Keratinocyte (primary cell): ENCODE results near the gene TSPAN7. TPM values are rescaled to one million over a fixed set of nuclear protein-coding genes. Genes with fewer than 3 reads are reported as not detected.

ENCODE experiments used
- DNase-seq: peaks from one replicate; pipeline ENCODE4 v3.0.0-alpha.2; 2011; ENCODE audit warnings: low read depth, missing footprints, low spot score
- FAIRE-seq: peaks from 2 replicates; lab custom pipeline; 2011; peaks lifted over from hg19 to GRCh38; lab: Jason Lieb, UNC
- H2AFZ ChIP-seq: 2 replicates; pipeline ENCODE4 v1.6.0; 2012; ENCODE audit warnings: low read length, control low read depth, inconsistent platforms; ENCODE audit not compliant: control insufficient read depth
- H3K27ac ChIP-seq: 2 replicates; pipeline ENCODE4 v1.5.1; 2011; ENCODE audit warnings: low read length; ENCODE audit not compliant: control insufficient read depth, insufficient read depth
- H3K27me3 ChIP-seq: 3 replicates; pipeline ENCODE4 v1.6.0; 2011; ENCODE audit warnings: low read length; ENCODE audit not compliant: control insufficient read depth, insufficient read depth; ENCODE audit errors: extremely low read depth
- H3K36me3 ChIP-seq, 2 experiments: 2 replicates in 1 of 2; 3 replicates in 1 of 2; pipeline ENCODE4 v1.5.1; 2011; ENCODE audit warnings: low read length in 2 of 2, mild to moderate bottlenecking in 1 of 2; ENCODE audit not compliant: control insufficient read depth in 2 of 2, insufficient read depth in 2 of 2; ENCODE audit errors: extremely low read depth in 1 of 2
- H3K4me1 ChIP-seq: 3 replicates; pipeline ENCODE4 v1.5.1; 2011; ENCODE audit warnings: low read length; ENCODE audit not compliant: control insufficient read depth, insufficient read depth; ENCODE audit errors: extremely low read depth
- H3K4me2 ChIP-seq: 3 replicates; pipeline ENCODE4 v1.6.0; 2011; ENCODE audit warnings: low read depth, low read length; ENCODE audit not compliant: control insufficient read depth, insufficient read depth; ENCODE audit errors: extremely low read depth
- H3K4me3 ChIP-seq, 3 experiments: fragments of 200-600 bp in 1 of 3; sonication (generic) in 1 of 3; 2 replicates in 2 of 3; 3 replicates in 1 of 3; pipeline ENCODE4 v1.5.1; 2011 to 2016; ENCODE audit warnings: low read length in 3 of 3, mild to moderate bottlenecking in 3 of 3, control low read depth in 2 of 3, inconsistent platforms in 1 of 3, low read depth in 1 of 3, mixed read lengths in 1 of 3, mixed run types in 1 of 3, moderate library complexity in 1 of 3; ENCODE audit not compliant: control insufficient read depth in 2 of 3, insufficient read depth in 2 of 3; ENCODE audit errors: extremely low read depth in 1 of 3
- H3K79me2 ChIP-seq: 2 replicates; pipeline ENCODE4 v1.6.0; 2012; ENCODE audit warnings: low read length; ENCODE audit not compliant: control insufficient read depth, insufficient read depth
- H3K9ac ChIP-seq: 3 replicates; pipeline ENCODE4 v1.6.0; 2011; ENCODE audit warnings: low read length; ENCODE audit not compliant: control insufficient read depth, insufficient read depth; ENCODE audit errors: extremely low read depth
- H3K9me1 ChIP-seq: 3 replicates; pipeline ENCODE4 v1.6.0; 2011; ENCODE audit warnings: low read length; ENCODE audit not compliant: control insufficient read depth, insufficient read depth; ENCODE audit errors: extremely low read depth
- H3K9me3 ChIP-seq: 2 replicates; pipeline ENCODE4 v1.5.1; 2012; ENCODE audit warnings: low read depth, low read length; ENCODE audit not compliant: control insufficient read depth
- H4K20me1 ChIP-seq: 3 replicates; pipeline ENCODE4 v1.6.0; 2011; ENCODE audit warnings: low read length; ENCODE audit not compliant: control insufficient read depth, insufficient read depth; ENCODE audit errors: extremely low read depth
- EZH2 ChIP-seq: IDR thresholded peaks from one replicate; pipeline ENCODE4 v1.6.1; 2012; ENCODE audit warnings: inconsistent platforms, mild to moderate bottlenecking, low read length, moderate library complexity
- dilution Hi-C: fragments of 300-500 bp; cut with MboI; formaldehyde crosslinking; loops from one replicate; pipeline ENCODE4 v1.7.0; 2020; ENCODE audit warnings: low sequenced_read_pairs; ENCODE audit not compliant: extremely low pct_ligation_motif_present
- polyA plus RNA-seq, 5 experiments: library from polyadenylated mRNA; depleted of rRNA in 3 of 5; stranded (reverse) in 3 of 5; stranded (forward) in 1 of 5; unstranded in 1 of 5; fragments of >200 nt; gene quantifications; 1 replicate in 1 of 5; 2 replicates in 3 of 5; 3 replicates in 1 of 5; pipeline versions ENCODE4 v1.2.1 to v1.2.3, GENCODE V29; 2011 to 2012; ENCODE audit warnings: missing spikeins in 2 of 5, low read depth in 1 of 5, low replicate concordance in 1 of 5
- TF ChIP-seq, protein P1 (sequence below), 3 experiments: IDR thresholded peaks in 1 of 3; conservative IDR thresholded peaks in 1 of 3; optimal IDR thresholded peaks in 1 of 3; 2 replicates in 2 of 3; 3 replicates in 1 of 3; pipeline versions ENCODE3 to v1.5.1; 2011; ENCODE audit warnings: low read length in 3 of 3, mild to moderate bottlenecking in 3 of 3, moderate library complexity in 2 of 3, control low read depth in 1 of 3, inconsistent platforms in 1 of 3; ENCODE audit not compliant: insufficient read depth in 2 of 3; ENCODE audit errors: extremely low read depth in 1 of 3

TSPAN7 gene
- polyA plus RNA-seq, 1 donor (not counting 4 experiments of a cell fraction or from before 2014, with no cell fraction given), result 2.3 TPM

GRCh38 chrX:38675856-38676255 is 114.5 kb downstream of the TSPAN7 start:
- Histone ChIP-seq H3K4me3 (no peak overlapping the region), H3K79me2 (no peaks in the 10 kb centered on the region), H3K27me3 (no peaks in the 10 kb centered on the region), H4K20me1 (no peaks in the 10 kb centered on the region), H3K9me3 (no peaks in the 10 kb centered on the region), H3K4me2 (no peak overlapping the region), H3K27ac (no peak overlapping the region), H3K9me1 (no peaks in the 10 kb centered on the region), H3K9ac (no peak overlapping the region), H3K4me1 (no peaks in the 10 kb centered on the region), H3K36me3 (no peaks in the 10 kb centered on the region), H2AFZ (no peak overlapping the region)
- dilution Hi-C loops, result no loop called here
- no peak for TF ChIP-seq EZH2
- TF ChIP-seq, protein P1, sequence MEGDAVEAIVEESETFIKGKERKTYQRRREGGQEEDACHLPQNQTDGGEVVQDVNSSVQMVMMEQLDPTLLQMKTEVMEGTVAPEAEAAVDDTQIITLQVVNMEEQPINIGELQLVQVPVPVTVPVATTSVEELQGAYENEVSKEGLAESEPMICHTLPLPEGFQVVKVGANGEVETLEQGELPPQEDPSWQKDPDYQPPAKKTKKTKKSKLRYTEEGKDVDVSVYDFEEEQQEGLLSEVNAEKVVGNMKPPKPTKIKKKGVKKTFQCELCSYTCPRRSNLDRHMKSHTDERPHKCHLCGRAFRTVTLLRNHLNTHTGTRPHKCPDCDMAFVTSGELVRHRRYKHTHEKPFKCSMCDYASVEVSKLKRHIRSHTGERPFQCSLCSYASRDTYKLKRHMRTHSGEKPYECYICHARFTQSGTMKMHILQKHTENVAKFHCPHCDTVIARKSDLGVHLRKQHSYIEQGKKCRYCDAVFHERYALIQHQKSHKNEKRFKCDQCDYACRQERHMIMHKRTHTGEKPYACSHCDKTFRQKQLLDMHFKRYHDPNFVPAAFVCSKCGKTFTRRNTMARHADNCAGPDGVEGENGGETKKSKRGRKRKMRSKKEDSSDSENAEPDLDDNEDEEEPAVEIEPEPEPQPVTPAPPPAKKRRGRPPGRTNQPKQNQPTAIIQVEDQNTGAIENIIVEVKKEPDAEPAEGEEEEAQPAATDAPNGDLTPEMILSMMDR (optimal IDR thresholded peaks at IDR 0.05 in 1 of 3, IDR thresholded peaks at IDR 0.05 in 1 of 3, conservative IDR thresholded peaks at IDR 0.05 in 1 of 3; ENCODE audit: extremely low read depth in 1 of 3, insufficient read depth in 2 of 3, low read length in 3 of 3), result no peak
- FAIRE-seq (no peak), DNase-seq (no peak)

DNA sequence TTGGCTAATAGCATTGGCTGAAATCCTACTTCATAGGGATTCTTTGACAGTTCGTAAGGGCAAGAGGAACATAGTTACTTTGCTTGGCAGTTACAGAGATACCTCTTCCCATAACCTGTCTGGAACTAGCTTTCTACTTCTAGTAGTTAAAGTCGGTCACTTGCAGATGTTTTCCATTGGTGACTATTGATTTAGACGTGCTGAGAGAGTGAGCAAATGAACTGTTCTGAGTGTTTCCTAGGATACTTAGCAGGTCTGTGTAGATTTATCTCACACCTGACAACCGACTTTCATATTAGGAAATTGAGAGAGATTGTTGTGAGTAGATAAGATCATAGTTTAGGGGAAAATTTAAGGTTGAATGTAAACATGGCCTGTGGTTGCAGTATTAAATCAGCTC is 116.8 kb downstream of the TSPAN7 start:
- no peaks in the 10 kb centered on the region for H3K79me2 ChIP-seq
- H3K27me3 ChIP-seq, result no peaks in the 10 kb centered on the region
- no peaks in the 10 kb centered on the region for H3K9me1 ChIP-seq
- no peak for FAIRE-seq
- H3K36me3 ChIP-seq, result no peaks in the 10 kb centered on the region
- H3K9ac ChIP-seq, result no peak overlapping the region
- dilution Hi-C loops, result no loop called here
- H3K9me3 ChIP-seq, result no peaks in the 10 kb centered on the region
- no peak overlapping the region for H3K27ac ChIP-seq
- H3K4me2 ChIP-seq, result no peak overlapping the region
- H3K4me3 ChIP-seq, result no peak overlapping the region
- TF ChIP-seq EZH2, result no peak
- TF ChIP-seq, protein P1 (optimal IDR thresholded peaks at IDR 0.05 in 1 of 3, IDR thresholded peaks at IDR 0.05 in 1 of 3, conservative IDR thresholded peaks at IDR 0.05 in 1 of 3; ENCODE audit: extremely low read depth in 1 of 3, insufficient read depth in 2 of 3, low read length in 3 of 3), result no peak
- no peaks in the 10 kb centered on the region for H4K20me1 ChIP-seq
- no peaks in the 10 kb centered on the region for H3K4me1 ChIP-seq
- no peak for DNase-seq
- no peak overlapping the region for H2AFZ ChIP-seq
